ENCODE results near the gene LRRFIP1.
"Not testable (repeated sequence)": the region's sequence is repeated elsewhere in the genome, so short reads cannot be mapped to it uniquely, and the experiment has no call there.

The LRRFIP1 gene

DNA sequence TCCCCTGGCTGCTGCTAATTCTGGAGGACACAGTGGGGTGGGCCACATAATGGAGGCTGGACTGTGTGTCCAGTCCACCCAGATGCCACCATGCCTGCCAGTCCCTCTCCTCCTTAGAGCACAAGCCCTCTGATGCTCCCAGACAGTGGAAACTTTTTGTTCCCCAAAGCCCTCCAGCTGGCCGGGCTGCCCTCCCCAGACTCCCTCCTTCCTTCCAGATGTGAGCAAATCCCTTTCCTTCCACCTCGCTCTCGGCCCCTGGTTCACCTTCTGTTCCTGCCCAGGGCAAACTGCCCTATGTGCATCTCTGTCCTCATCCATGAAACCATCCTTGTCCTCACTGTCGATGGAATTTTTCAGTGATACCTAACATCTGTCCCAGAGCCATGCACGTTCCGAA lies 33.9 kb downstream of the LRRFIP1 start:
- DNase-seq = no peak

- DNase-seq = no peak
These were observed 34.5 kb downstream of the LRRFIP1 start for GRCh38 chr2:237661799-237662328.

DNA sequence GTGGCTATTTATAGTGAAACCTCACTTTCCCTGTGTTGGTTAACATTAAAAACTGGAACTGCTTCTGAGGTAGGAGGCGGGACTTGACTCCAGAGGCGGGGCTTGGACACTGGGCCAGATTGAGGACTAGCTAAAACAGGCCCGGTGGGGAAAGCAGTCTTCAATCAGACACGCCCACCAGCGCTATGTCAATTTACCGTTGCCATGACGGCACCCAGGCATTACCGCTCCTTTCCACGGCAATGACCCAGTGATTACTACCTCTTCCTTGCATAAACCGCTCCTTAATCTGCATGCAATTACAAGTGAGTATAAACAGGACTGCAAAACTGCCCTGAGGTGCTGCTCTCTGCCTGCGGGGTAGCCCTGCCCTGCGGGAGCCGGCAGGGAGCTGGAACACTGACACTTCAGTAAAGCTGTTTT lies 35.3 kb downstream of the LRRFIP1 start:
- DNase-seq = peak in 14 of 58 donors; percentile 12 to 60 (median 30)

- DNase-seq = no peak
These were observed 36.2 kb downstream of the LRRFIP1 start for GRCh38 chr2:237663517-237664110.

- DNase-seq = no peak
These were observed 36.8 kb downstream of the LRRFIP1 start for GRCh38 chr2:237664151-237664550.

DNA sequence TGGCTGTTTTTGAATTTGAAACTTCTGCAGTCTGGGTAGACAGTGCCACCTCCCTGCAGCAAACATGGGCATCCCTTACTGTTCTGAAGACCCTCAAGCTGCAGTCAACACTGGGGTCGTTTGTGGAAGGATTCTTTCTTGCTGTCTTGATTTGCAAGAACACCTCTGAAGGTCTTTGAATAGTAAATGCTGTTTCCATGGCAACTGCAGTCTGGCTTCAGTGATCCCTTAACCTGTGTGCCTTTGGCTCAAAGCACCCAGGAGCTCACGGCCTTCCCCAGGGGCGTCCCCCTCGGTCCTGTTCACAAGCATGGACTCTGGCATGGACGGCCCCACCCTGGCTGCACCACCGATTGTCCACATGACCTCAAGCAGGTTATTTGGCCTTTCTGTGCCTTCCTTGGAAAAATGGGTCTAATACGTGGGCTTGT lies 38.3 kb downstream of the LRRFIP1 start:
- DNase-seq = no peak

DNA sequence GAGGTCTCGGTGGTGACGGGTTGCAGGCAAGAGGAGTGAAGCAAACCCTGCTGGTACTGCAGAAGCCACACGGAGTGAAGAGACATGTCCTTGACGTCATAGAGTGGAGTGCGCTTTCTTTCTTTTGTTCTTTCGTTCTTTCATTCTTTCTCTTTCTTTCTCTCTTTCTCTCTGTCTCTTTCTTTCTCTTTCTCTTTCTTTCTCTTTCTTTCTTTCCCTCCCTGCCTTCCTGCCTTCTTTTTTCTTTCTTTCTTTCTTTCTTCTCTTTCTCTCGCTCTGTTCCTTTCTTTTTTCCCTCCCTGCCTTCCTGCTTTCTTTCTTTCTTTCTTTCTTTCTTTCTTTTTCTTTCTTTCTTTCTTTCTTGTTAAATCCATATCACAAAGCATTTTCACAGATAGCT lies 39.2 kb downstream of the LRRFIP1 start:
- no peak for DNase-seq

- not testable (repeated sequence) for DNase-seq
These were observed 39.7 kb downstream of the LRRFIP1 start for GRCh38 chr2:237667050-237667576.

DNA sequence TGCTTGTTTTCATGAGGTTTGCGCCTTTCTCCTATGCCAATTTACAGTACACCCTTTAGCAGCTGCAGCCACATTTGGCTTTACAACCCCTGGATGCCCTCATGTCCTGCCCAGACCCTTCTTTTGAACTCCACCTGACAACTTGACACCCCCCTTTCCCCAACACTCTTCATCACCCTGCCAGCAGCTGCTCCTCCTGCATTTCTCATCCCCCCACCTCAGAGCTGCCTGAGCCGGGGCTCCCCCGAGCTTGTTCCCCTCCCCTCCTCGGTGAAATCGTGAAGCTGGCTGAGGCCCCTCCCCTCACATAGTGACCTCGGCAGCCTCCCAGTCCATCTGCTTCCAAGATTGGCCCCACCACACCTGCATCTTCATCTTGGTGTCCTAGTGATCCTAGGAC lies 40.5 kb downstream of the LRRFIP1 start:
- no peak for DNase-seq

- DNase-seq = no peak
These were observed 41.1 kb downstream of the LRRFIP1 start for GRCh38 chr2:237668440-237668839.

GRCh38 chr2:237669283-237669627 lies 41.9 kb downstream of the LRRFIP1 start:
- DNase-seq = no peak

GRCh38 chr2:237669628-237670392 lies 42.4 kb downstream of the LRRFIP1 start:
- DNase-seq = peak in 2 of 58 donors; percentile 22 to 60

DNA sequence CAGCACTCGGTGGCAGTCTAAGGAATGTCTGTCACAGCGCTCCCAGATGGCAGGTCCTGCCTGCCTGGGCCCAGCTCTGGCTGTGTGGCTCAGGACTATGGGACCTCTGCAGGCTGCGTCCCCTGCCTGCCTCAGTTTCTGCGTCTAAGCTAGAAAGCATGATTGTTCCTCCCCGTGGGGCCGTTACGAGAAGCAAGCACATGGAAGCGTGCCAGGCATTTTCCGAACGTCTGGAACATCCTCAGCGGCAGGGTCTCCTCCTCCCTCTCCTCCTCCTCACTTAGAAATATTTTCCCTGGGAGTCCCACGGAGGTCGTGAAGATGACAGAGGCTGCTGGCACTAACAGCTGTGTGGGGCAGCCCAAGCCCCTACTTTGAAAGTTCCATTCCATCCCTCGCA lies 43.3 kb downstream of the LRRFIP1 start:
- DNase-seq = no peak

- no peak for DNase-seq
These were observed 44.2 kb downstream of the LRRFIP1 start for GRCh38 chr2:237671466-237672138.

DNA sequence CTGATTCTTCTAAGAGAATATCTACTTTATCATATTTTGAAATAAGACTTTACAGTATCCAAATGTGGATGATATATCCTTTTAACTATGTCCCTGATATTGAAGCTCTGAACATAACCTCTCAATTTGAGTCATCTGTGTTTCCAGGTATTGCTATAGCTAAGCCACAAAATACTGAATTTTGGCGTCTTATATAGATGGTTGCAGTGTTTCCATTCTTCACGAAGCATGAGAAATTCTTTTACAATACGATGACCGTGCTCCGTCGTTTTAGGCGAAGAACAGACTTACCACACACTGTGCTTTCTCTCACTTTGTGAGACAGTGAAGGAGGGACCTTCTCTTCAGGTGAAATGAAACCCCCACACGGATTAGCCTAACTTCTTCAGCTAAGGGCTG lies 45.3 kb downstream of the LRRFIP1 start:
- DNase-seq = no peak

DNA sequence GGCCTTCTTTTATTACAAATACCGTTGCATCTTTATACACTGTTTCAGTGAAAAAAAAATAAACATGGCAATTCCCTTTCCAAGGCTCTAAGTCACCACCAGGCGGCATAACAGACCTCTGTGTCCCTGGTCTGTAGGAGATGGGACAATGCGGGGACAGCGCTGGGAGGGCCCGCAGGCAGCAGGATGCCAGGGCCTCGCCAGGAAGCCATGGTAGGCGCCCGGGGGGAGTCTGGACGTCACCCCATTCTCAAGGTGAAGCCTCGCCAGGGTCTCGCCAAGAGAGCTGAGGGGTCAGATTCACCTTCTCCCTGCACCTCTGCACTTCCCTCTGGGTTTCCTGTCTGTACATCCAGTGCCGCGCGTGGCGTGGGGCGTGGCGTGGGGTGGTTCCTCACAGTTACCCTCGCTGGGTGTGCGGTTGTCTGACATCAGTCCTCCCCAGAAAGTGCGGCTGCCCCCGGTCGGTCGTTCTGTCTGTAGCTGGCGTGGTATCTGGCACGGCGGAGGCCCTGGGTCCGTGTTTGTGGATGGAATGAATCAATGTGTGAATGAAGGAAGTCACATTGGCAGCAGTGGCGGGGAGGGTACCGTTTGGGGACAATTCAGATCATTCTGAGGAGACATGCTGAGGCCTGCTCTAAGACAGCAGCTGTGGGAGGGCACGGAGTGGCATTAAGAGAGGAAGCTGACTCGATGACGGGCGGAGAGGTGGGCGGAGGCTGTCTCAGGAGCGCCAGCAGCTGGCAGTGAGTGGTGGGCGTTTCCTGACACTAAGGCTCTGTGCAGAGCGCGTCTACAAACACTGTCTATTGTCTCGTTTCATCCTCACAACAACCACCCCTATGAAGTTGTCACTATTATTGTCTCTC lies 46.0 kb downstream of the LRRFIP1 start:
- DNase-seq = peak in 40 of 58 donors; percentile 19 to 83 (median 50)

DNA sequence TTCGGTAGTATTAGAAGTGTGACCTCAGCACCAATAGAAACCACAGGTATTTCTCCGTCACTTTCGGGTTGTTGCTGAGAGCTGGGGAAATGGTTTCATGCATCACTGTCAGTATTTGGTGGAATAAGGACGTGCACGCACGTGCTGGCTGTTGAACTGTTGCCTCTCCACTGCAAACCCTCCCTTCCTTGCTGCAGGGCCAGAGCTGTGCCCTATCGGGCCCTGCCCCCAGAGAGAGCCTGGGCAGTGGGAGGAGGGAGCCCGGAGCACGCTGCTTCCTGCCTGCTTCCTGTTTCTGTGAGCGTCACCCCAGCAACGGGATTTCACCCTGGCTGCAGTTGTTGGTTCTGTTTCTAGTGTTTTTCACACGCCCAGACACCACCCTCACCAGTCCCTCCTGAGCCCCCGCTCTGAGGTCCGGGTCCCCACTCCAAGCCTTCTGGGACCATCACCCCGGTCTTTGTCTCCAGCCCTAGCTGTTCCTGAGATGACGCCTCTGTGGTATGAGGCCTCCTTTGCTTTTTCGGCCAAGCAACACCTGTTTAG lies 47.4 kb downstream of the LRRFIP1 start:
- DNase-seq = peak in 47 of 58 donors; percentile 15 to 77 (median 54)

GRCh38 chr2:237675316-237675715 lies 47.9 kb downstream of the LRRFIP1 start:
- no peak for DNase-seq

- DNase-seq = no peak
These were observed 53.5 kb downstream of the LRRFIP1 start for GRCh38 chr2:237680702-237681478.

DNA sequence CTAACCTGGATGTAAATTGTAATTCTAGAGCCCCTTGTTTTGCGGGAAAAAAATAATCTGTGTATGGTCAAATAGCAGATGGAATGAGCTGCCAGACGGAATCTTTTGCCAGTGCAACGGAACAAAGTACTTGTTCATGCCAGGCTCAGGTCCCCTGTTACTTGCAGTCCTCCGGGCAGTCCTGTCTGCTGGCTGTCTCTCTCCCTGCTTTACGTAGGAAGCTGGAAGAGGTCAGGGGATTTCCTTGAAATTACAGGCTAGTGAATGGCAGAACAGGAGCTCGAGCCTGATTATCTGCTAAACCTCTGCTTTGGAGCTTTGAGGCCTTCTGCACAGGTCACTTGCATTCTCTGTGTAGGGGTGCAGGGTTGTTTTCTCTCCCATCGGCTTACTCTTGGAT lies 54.8 kb downstream of the LRRFIP1 start:
- no peak for DNase-seq
